PC-3 (cell line): Measurements from ENCODE around the gene CAMK2B.

ENCODE experiments used
- EZH2 ChIP-seq: fragments of 300-600 bp; sonication (generic); IDR thresholded peaks from one replicate; pipeline ENCODE4 v1.6.1; 2017; ENCODE audit warnings: antibody characterized with exemption, mild to moderate bottlenecking, low read length; ENCODE audit not compliant: unreplicated experiment
- TF ChIP-seq, protein P1 (sequence below): fragments of 300-600 bp; sonication (generic); conservative IDR thresholded peaks from 2 replicates; pipeline ENCODE4 v1.5.1; 2017; ENCODE audit warnings: antibody characterized with exemption, low read depth, mild to moderate bottlenecking, low read length

DNA sequence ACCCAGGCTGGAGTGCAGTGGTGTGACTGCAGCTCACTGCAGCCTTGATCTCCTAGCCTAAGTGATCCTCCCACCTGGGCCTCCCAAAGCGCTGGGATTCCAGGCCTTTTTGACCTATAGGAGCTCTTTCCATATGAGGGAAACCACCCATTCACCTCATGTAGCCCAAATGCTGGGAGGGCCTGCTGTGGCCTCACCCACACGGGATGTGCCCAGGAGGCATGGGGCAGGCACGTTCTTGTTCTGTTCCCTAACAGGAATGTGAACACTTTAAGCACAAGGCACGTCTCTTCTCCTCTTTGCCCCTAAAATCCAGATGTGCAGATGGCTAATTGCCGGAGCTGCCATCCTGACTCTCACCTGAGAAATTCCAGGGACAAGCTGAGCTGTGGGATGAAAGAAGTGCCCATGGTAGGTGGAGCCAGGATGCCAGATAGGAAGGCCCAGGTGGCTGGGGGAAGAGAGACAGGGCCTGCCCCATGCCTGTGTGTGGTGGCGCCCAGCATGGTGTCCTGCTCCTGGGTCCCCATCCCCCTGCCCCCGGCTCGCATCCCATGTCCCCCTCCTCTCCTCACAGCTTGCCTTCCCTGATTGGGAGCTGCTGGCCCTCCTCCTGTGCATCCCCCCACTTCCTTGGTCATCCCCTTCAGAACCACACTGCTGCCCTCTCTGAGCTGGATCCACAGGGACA lies 17.3 kb downstream of the CAMK2B start:
- TF ChIP-seq, protein P1, sequence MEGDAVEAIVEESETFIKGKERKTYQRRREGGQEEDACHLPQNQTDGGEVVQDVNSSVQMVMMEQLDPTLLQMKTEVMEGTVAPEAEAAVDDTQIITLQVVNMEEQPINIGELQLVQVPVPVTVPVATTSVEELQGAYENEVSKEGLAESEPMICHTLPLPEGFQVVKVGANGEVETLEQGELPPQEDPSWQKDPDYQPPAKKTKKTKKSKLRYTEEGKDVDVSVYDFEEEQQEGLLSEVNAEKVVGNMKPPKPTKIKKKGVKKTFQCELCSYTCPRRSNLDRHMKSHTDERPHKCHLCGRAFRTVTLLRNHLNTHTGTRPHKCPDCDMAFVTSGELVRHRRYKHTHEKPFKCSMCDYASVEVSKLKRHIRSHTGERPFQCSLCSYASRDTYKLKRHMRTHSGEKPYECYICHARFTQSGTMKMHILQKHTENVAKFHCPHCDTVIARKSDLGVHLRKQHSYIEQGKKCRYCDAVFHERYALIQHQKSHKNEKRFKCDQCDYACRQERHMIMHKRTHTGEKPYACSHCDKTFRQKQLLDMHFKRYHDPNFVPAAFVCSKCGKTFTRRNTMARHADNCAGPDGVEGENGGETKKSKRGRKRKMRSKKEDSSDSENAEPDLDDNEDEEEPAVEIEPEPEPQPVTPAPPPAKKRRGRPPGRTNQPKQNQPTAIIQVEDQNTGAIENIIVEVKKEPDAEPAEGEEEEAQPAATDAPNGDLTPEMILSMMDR, result no peak
- TF ChIP-seq EZH2, result no peak
